ENCODE results near the gene PIGP.

PIGP gene

GRCh38 chr21:37100316-37100715 is 27.4 kb upstream of the PIGP start:
- Histone ChIP-seq H3K27ac (ENCODE audit: insufficient read depth, low read depth, low read length, poor library complexity, severe bottlenecking) (no peak overlapping the region), H3K36me3 (ENCODE audit: control insufficient read depth, insufficient read depth, low read length) (peaks cover 5% of the 10 kb centered on the region), H3K27me3 (ENCODE audit: control insufficient read depth, insufficient read depth, low read length, poor library complexity, severe bottlenecking) (no peaks in the 10 kb centered on the region), H3K9me3 (ENCODE audit: control insufficient read depth, low read length) (no peaks in the 10 kb centered on the region), H3K4me3 (ENCODE audit: insufficient read depth, low read depth, low read length) (no peak overlapping the region), H3K4me1 (ENCODE audit: control insufficient read depth, insufficient read depth, low read length) (no peaks in the 10 kb centered on the region)
- 93 to 99% methylated on average over 6 of the region's 6 CpGs for WGBS, 2 experiments

DNA sequence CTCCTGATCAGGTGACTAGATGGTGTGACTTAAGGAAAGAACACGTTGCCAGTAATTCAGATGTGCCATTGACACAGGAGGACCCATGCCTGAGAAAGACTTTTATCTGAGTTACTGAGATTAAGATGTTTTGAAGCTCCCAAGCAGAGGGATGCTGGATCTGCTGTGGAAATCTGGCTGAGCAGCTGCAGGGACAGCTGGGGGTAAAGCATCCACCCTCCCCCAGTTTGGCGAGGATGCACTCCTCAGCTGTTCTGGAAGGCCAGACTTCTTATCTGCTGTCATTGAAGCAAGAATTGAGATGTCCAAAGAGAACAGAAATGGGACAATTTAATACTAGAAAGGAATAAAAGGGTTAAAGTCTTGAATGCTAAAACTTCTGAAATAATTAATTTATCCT is 25.9 kb upstream of the PIGP start:
- Histone ChIP-seq H3K27ac (ENCODE audit: insufficient read depth, low read depth, low read length, poor library complexity, severe bottlenecking) (no peak overlapping the region), H3K4me1 (ENCODE audit: control insufficient read depth, insufficient read depth, low read length) (no peaks in the 10 kb centered on the region), H3K9me3 (ENCODE audit: control insufficient read depth, low read length) (no peaks in the 10 kb centered on the region), H3K4me3 (ENCODE audit: insufficient read depth, low read depth, low read length) (no peak overlapping the region), H3K36me3 (ENCODE audit: control insufficient read depth, insufficient read depth, low read length) (peaks cover 5% of the 10 kb centered on the region), H3K27me3 (ENCODE audit: control insufficient read depth, insufficient read depth, low read length, poor library complexity, severe bottlenecking) (no peaks in the 10 kb centered on the region)
- WGBS, 2 experiments: 97% methylated on average over 2 of the region's 2 CpGs

DNA sequence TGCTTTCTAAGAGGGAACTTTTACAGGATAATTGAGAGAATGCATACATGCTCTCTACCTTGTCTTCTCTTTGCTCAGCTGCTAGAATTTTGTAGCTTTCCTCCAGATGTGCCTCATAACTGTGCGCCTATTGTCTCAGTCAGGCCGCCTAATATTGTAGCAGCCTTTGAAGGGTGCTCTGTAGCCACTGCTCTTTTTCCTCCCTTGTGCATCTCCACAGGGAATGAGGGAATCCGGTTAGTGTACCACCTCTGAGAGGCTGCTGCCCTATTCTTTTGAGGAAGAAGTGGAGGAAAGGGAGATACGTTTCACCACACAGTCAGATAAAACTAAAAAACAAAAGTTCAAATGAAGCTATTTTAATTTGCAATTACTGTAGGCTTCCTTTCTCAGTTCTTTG is 22.9 kb upstream of the PIGP start:
- 78 to 81% methylated on average over 2 to 4 of the region's 4 CpGs for WGBS, 2 experiments
- peaks cover 5% of the 10 kb centered on the region for H3K36me3 ChIP-seq (ENCODE audit: control insufficient read depth, insufficient read depth, low read length)
- H3K27ac ChIP-seq (ENCODE audit: insufficient read depth, low read depth, low read length, poor library complexity, severe bottlenecking): no peak overlapping the region

DNA sequence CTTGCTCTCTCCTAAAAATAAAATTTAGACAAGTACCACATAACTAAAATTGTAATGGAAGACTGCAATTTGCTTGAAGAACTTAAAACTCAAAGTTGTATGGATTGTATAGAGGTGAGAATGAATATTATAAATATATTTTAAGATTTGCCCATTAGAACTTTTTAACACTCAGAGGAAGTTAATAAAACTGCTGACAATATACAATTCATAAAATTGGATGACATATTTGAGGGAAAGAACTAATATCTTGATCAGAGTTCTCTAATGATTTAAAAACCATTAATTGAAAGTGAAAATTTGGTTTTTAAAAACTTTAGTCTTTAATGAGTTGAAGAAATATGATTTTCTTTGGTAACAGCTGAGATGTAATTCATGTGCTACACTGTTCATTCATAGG is 21.1 kb upstream of the PIGP start:
- Histone ChIP-seq H3K27ac (ENCODE audit: insufficient read depth, low read depth, low read length, poor library complexity, severe bottlenecking) (no peak overlapping the region), H3K36me3 (ENCODE audit: control insufficient read depth, insufficient read depth, low read length) (peaks cover 5% of the 10 kb centered on the region), H3K4me1 (ENCODE audit: control insufficient read depth, insufficient read depth, low read length) (no peaks in the 10 kb centered on the region), H3K9me3 (ENCODE audit: control insufficient read depth, low read length) (no peaks in the 10 kb centered on the region), H3K4me3 (ENCODE audit: insufficient read depth, low read depth, low read length) (no peak overlapping the region), H3K27me3 (ENCODE audit: control insufficient read depth, insufficient read depth, low read length, poor library complexity, severe bottlenecking) (no peaks in the 10 kb centered on the region)

More for the DNA sequence above, 22.9 kb upstream of the PIGP start:
- H3K4me3 ChIP-seq (ENCODE audit: insufficient read depth, low read depth, low read length): no peak overlapping the region
- H3K4me1 ChIP-seq (ENCODE audit: control insufficient read depth, insufficient read depth, low read length): no peaks in the 10 kb centered on the region
- H3K27me3 ChIP-seq (ENCODE audit: control insufficient read depth, insufficient read depth, low read length, poor library complexity, severe bottlenecking): no peaks in the 10 kb centered on the region
- H3K9me3 ChIP-seq (ENCODE audit: control insufficient read depth, low read length): no peaks in the 10 kb centered on the region

- Histone ChIP-seq H3K4me3 (ENCODE audit: insufficient read depth, low read depth, low read length) (no peak overlapping the region), H3K9me3 (ENCODE audit: control insufficient read depth, low read length) (no peaks in the 10 kb centered on the region), H3K36me3 (ENCODE audit: control insufficient read depth, insufficient read depth, low read length) (no peaks in the 10 kb centered on the region), H3K27me3 (ENCODE audit: control insufficient read depth, insufficient read depth, low read length, poor library complexity, severe bottlenecking) (no peaks in the 10 kb centered on the region), H3K27ac (ENCODE audit: insufficient read depth, low read depth, low read length, poor library complexity, severe bottlenecking) (no peak overlapping the region), H3K4me1 (ENCODE audit: control insufficient read depth, insufficient read depth, low read length) (no peaks in the 10 kb centered on the region)
- 91 to 93% methylated on average over 4 to 5 of the region's 5 CpGs for WGBS, 2 experiments
These were observed 15.4 kb upstream of the PIGP start for GRCh38 chr21:37088186-37088735.

GRCh38 chr21:37087188-37087587 is 14.3 kb upstream of the PIGP start:
- H3K4me1 ChIP-seq (ENCODE audit: control insufficient read depth, insufficient read depth, low read length): no peaks in the 10 kb centered on the region
- no peak overlapping the region for H3K4me3 ChIP-seq (ENCODE audit: insufficient read depth, low read depth, low read length)
- H3K27ac ChIP-seq (ENCODE audit: insufficient read depth, low read depth, low read length, poor library complexity, severe bottlenecking): no peak overlapping the region
- 89 to 90% methylated on average over 5 of the region's 5 CpGs for WGBS, 2 experiments
- H3K9me3 ChIP-seq (ENCODE audit: control insufficient read depth, low read length): no peaks in the 10 kb centered on the region
- no peaks in the 10 kb centered on the region for H3K27me3 ChIP-seq (ENCODE audit: control insufficient read depth, insufficient read depth, low read length, poor library complexity, severe bottlenecking)
- no peaks in the 10 kb centered on the region for H3K36me3 ChIP-seq (ENCODE audit: control insufficient read depth, insufficient read depth, low read length)

DNA sequence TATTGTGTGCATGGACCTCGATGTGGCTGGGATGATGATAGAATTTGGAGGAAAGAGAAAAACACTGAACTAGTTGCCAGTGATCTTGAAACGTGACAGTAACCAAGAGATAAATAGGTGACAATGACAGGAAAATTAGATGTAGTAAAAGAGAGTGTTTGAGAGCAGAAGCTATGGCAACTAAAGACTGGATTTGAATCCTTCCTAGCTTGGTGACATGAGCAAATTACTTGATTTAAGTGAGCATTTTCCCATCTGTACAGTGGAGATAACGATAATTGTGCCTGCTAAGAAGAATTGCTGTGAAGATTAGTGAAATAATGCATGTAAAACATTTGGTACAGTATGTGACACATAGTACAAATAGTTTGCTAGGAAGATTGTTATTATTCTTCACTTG is 12.9 kb upstream of the PIGP start:
- no peak overlapping the region for H3K27ac ChIP-seq (ENCODE audit: insufficient read depth, low read depth, low read length, poor library complexity, severe bottlenecking)
- H3K9me3 ChIP-seq (ENCODE audit: control insufficient read depth, low read length): no peaks in the 10 kb centered on the region
- H3K27me3 ChIP-seq (ENCODE audit: control insufficient read depth, insufficient read depth, low read length, poor library complexity, severe bottlenecking): no peaks in the 10 kb centered on the region
- no peak overlapping the region for H3K4me3 ChIP-seq (ENCODE audit: insufficient read depth, low read depth, low read length)
- no peaks in the 10 kb centered on the region for H3K36me3 ChIP-seq (ENCODE audit: control insufficient read depth, insufficient read depth, low read length)
- H3K4me1 ChIP-seq (ENCODE audit: control insufficient read depth, insufficient read depth, low read length): no peaks in the 10 kb centered on the region
- WGBS, 2 experiments: 91 to 94% methylated on average over 3 of the region's 3 CpGs

DNA sequence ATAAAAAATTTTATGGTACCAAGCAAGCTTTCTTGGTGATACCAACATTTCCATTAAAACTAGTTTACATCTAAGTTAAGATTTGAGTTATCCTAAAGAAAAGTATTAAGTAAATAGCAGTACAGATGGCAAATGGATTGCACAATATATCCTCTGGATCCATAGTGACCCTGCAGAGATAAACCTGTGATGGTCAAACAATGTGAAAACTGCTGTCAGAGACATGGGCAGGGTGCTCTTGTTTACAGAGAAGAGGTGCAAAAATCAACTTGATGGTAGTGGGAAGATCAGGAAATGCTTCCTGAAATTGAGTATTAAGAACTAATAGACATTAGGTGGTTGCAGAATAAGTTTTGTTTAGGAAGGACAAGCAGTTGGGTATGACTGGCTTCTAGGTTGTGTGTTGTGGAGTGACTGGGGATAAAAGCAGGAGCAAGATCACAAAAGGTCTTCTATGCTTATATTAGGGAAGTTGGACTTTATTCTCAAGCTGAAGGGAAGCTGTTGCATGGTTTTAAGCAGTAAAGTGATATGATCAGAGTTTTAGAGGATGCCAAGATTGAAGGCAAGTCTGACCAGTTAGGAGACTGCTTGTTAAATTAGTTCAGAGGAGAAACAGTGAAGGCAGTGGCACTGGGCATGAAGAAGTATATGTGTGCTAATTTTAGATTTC is 10.1 kb upstream of the PIGP start:
- Histone ChIP-seq H3K36me3 (ENCODE audit: control insufficient read depth, insufficient read depth, low read length) (no peaks in the 10 kb centered on the region), H3K27me3 (ENCODE audit: control insufficient read depth, insufficient read depth, low read length, poor library complexity, severe bottlenecking) (no peaks in the 10 kb centered on the region), H3K27ac (ENCODE audit: insufficient read depth, low read depth, low read length, poor library complexity, severe bottlenecking) (no peak overlapping the region), H3K4me1 (ENCODE audit: control insufficient read depth, insufficient read depth, low read length) (no peaks in the 10 kb centered on the region), H3K4me3 (ENCODE audit: insufficient read depth, low read depth, low read length) (no peak overlapping the region), H3K9me3 (ENCODE audit: control insufficient read depth, low read length) (no peaks in the 10 kb centered on the region)

GRCh38 chr21:37082375-37082774 is 9.5 kb upstream of the PIGP start:
- WGBS, 2 experiments: 95 to 100% methylated on average over 1 of the region's 1 CpG

GRCh38 chr21:37079211-37079824 is 6.4 kb upstream of the PIGP start:
- Histone ChIP-seq H3K4me1 (ENCODE audit: control insufficient read depth, insufficient read depth, low read length) (no peaks in the 10 kb centered on the region), H3K36me3 (ENCODE audit: control insufficient read depth, insufficient read depth, low read length) (no peaks in the 10 kb centered on the region), H3K9me3 (ENCODE audit: control insufficient read depth, low read length) (no peaks in the 10 kb centered on the region), H3K4me3 (ENCODE audit: insufficient read depth, low read depth, low read length) (no peak overlapping the region), H3K27me3 (ENCODE audit: control insufficient read depth, insufficient read depth, low read length, poor library complexity, severe bottlenecking) (peaks cover 12% of the 10 kb centered on the region), H3K27ac (ENCODE audit: insufficient read depth, low read depth, low read length, poor library complexity, severe bottlenecking) (no peak overlapping the region)
- WGBS, 2 experiments: 60 to 62% methylated on average over 6 of the region's 6 CpGs

More at GRCh38 chr21:37082375-37082774, 9.5 kb upstream of the PIGP start:
- H3K27me3 ChIP-seq (ENCODE audit: control insufficient read depth, insufficient read depth, low read length, poor library complexity, severe bottlenecking): no peaks in the 10 kb centered on the region
- no peaks in the 10 kb centered on the region for H3K4me1 ChIP-seq (ENCODE audit: control insufficient read depth, insufficient read depth, low read length)
- H3K4me3 ChIP-seq (ENCODE audit: insufficient read depth, low read depth, low read length): no peak overlapping the region
- H3K9me3 ChIP-seq (ENCODE audit: control insufficient read depth, low read length): no peaks in the 10 kb centered on the region
- no peak overlapping the region for H3K27ac ChIP-seq (ENCODE audit: insufficient read depth, low read depth, low read length, poor library complexity, severe bottlenecking)
- no peaks in the 10 kb centered on the region for H3K36me3 ChIP-seq (ENCODE audit: control insufficient read depth, insufficient read depth, low read length)
